Activated naive CD4-positive, alpha-beta T cell treated with anti-CD3 and anti-CD28 coated beads, Interleukin-2, amount 50 U/mL, for 72 hours (primary cell): ENCODE results near the gene RAP1GAP. TPM values are rescaled to one million over a fixed set of nuclear protein-coding genes. Genes with fewer than 3 reads are reported as not detected.

ENCODE experiments used
- ATAC-seq, 2 donors: fragments of 150-1000 bp; cut with Tn5 transposase; 2 replicates each; pipeline ENCODE4 v1.10.0; 2021; ENCODE audit warnings: mild to moderate bottlenecking in 2 of 2, moderate library complexity in 2 of 2
- DNase-seq, 2 donors: peaks; one replicate each; pipeline ENCODE4 v3.0.0; 2021 to 2022; ENCODE audit warnings: low spot score in 2 of 2
- H3K27ac Mint-ChIP-seq, 2 donors: one replicate each; pipeline ENCODE4 v1.8.0; 2022; ENCODE audit warnings: mild to moderate bottlenecking in 2 of 2, mixed read lengths in 2 of 2
- H3K36me3 Mint-ChIP-seq, 2 donors: one replicate each; pipeline ENCODE4 v1.8.0; 2022; ENCODE audit warnings: mixed read lengths in 2 of 2
- H3K9me3 Mint-ChIP-seq, 2 donors: one replicate each; pipeline ENCODE4 v1.8.0; 2022; ENCODE audit warnings: mixed read lengths in 2 of 2
- total RNA-seq, 2 donors: library from RNA; stranded (reverse); gene quantifications; one replicate each; pipeline ENCODE4 v1.2.3, GENCODE V29; 2022

The RAP1GAP gene
- total RNA-seq, 2 donors from 2014 or later = 0.46 to 2.1 TPM

DNA sequence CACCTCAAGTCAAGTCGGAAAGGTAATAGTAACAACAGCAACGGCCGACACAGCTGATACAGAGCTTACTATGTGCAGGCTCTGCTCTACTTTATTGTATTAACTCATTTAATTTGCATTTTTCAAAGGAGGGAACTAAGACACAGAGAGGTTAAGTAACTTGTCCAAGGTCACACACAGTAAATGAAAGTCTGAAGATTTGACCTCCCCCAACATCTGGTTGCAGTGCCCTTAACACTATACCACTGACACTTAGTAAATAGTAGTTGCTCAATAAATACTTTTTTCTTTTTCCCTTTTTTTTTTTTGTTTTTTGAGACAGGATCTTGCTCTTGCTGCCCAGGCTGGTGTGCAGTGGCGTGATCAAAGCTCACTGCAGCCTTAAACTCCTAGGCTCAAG lies 39.2 kb downstream of the RAP1GAP start:
- H3K27ac Mint-ChIP-seq = no peak overlapping the region
- no peak for ATAC-seq

DNA sequence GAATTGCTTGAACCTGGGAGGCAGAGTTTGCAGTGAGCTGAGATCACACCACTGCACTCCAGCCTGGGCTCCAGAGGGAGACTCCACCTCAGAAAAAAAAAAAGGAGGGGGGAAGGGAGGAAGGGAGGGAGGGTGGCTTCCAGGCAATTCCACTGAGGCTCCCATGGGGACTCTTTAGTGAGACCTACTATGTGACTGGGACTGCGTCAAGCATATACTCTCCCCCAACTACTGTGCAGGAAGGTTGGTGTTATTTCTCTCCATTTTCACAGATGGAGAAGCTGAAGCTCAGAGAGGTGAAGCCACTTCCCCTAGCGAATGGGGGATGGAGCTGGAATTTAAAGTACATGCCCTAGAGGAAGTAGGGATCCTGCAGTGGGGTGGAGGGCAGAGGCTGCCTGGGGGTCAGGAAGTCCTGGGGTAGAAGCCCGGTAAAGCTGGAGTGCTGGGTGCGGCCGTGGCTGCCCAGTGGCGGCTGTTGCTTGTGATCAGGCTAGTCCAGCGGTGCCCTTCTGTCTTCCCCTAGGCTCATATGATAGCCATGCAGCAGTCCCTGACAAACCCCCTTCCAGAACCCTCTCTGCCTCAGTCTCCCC lies 40.3 kb downstream of the RAP1GAP start:
- no peaks in the 10 kb centered on the region for H3K36me3 Mint-ChIP-seq
- ATAC-seq = no peak

More for the DNA sequence above, 39.2 kb downstream of the RAP1GAP start:
- DNase-seq = no peak
- Mint-ChIP-seq H3K36me3 (no peaks in the 10 kb centered on the region), H3K9me3 (no peaks in the 10 kb centered on the region)

GRCh38 chr1:21626921-21627339 lies 42.2 kb downstream of the RAP1GAP start:
- no peak for DNase-seq
- Mint-ChIP-seq H3K9me3 (no peaks in the 10 kb centered on the region), H3K36me3 (no peaks in the 10 kb centered on the region), H3K27ac (no peak overlapping the region)
- ATAC-seq = no peak

More for the DNA sequence above, 40.3 kb downstream of the RAP1GAP start:
- Mint-ChIP-seq H3K27ac (no peak overlapping the region), H3K9me3 (no peaks in the 10 kb centered on the region)
- no peak for DNase-seq

GRCh38 chr1:21625390-21626190 lies 43.6 kb downstream of the RAP1GAP start:
- Mint-ChIP-seq H3K9me3 (no peaks in the 10 kb centered on the region), H3K36me3 (no peaks in the 10 kb centered on the region), H3K27ac (peak overlapping the region in 1 of 2 donors; percentile 26)
- ATAC-seq (no peak), DNase-seq (no peak)

DNA sequence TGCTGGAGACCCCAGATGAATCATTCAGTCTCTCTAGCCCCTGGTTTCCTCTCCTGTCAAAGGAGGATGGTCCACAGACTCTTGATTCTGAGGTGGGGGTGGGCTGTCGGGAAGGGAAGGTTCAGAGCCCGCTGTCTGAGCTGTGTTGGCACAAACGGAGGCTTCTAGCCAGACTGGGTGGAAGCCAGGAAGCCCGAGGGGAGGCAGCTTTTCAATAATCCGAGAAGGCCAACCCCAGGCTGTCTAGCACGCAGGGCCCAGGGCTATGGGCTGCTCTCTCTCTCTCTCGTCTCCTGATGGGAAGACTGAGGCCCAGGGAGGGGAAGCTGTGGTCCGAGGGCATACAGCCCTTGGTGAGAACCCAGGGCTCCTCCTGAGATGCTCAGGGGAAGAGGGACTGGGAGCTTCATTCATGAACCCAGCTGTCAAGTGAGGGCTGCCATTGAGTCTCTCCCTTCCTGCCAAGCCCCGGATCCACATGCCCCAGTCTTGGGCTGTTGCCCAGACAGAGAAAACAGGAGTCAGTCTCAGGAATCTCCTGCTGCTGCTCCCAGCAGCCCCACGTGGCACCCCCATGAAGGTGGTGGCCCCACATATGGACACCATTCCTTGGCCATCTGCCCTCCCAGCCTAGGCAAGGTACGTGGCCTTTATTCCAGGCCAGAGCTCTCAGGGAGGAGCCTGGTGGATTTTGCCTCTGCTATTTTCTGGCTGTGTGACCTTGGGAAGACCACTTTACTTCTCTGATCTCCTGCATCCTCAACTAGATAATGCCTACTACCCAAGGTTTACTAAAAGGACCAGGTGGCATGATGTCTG lies 44.4 kb downstream of the RAP1GAP start:
- ATAC-seq (no peak), DNase-seq (no peak)
- H3K9me3 Mint-ChIP-seq = no peaks in the 10 kb centered on the region
- H3K36me3 Mint-ChIP-seq = no peaks in the 10 kb centered on the region
- H3K27ac Mint-ChIP-seq = no peak overlapping the region

GRCh38 chr1:21623410-21623961 lies 45.7 kb downstream of the RAP1GAP start:
- H3K27ac Mint-ChIP-seq = no peak overlapping the region
- ATAC-seq (no peak), DNase-seq (no peak)
- H3K36me3 Mint-ChIP-seq = no peaks in the 10 kb centered on the region
- H3K9me3 Mint-ChIP-seq = no peaks in the 10 kb centered on the region

- peak; percentile 61 to 73 for DNase-seq
- ATAC-seq = peak; percentile 72 to 92
- Mint-ChIP-seq H3K36me3 (no peaks in the 10 kb centered on the region), H3K27ac (no peak overlapping the region), H3K9me3 (no peaks in the 10 kb centered on the region)
These were observed 46.5 kb downstream of the RAP1GAP start for GRCh38 chr1:21622466-21623315.

GRCh38 chr1:21621761-21622436 lies 47.3 kb downstream of the RAP1GAP start:
- no peaks in the 10 kb centered on the region for H3K36me3 Mint-ChIP-seq
- no peaks in the 10 kb centered on the region for H3K9me3 Mint-ChIP-seq
- DNase-seq = no peak

GRCh38 chr1:21621051-21621450 lies 48.1 kb downstream of the RAP1GAP start:
- no peak overlapping the region for H3K27ac Mint-ChIP-seq
- H3K36me3 Mint-ChIP-seq = no peaks in the 10 kb centered on the region
- ATAC-seq (no peak), DNase-seq (no peak)
- H3K9me3 Mint-ChIP-seq = no peaks in the 10 kb centered on the region

More at GRCh38 chr1:21621761-21622436, 47.3 kb downstream of the RAP1GAP start:
- H3K27ac Mint-ChIP-seq = no peak overlapping the region
- peak in 1 of 2 donors; percentile 16 for ATAC-seq

DNA sequence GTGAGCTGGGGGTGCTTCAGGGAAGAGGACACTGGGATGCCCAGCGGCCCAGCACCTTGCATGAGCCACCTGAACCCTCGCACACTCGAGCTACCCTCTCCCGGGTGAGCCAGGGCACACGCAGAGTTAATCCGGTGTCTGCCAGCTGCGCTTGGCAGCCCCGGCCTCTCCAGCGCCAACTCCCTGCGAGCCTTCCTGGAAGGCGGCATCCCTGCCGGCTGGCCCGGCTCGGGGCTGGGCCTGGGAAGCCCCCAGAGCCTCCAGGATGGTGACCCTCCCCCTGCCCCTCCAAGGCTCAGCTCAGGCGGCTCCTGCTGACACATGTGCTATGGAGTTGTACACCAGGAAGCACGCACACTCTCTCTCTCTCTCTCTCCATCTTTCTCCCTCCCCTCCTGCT lies 48.7 kb downstream of the RAP1GAP start:
- ATAC-seq (no peak), DNase-seq (no peak)
- H3K27ac Mint-ChIP-seq = no peak overlapping the region
- no peaks in the 10 kb centered on the region for H3K36me3 Mint-ChIP-seq
- H3K9me3 Mint-ChIP-seq = no peaks in the 10 kb centered on the region

DNA sequence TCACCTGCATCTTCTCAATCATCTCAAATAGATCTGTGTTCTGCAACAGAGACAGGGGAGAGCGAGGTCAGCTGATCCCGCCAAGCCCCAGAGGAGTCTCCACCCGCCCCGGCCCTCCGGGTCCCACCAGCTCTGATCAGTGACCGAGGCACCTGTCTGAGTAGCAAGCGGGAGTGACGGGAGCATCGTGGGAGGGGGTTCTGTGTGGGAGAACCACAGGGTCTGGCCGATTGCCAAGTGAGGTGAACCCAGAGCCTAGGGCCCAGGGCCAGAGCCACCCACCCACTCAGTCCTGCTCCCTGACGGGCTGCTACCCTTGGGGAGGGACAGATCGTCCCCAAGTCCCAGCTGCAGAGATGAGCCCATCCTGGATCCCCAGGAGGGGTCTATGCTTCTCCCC lies 49.1 kb downstream of the RAP1GAP start:
- Mint-ChIP-seq H3K27ac (no peak overlapping the region), H3K36me3 (no peaks in the 10 kb centered on the region), H3K9me3 (no peaks in the 10 kb centered on the region)
- no peak for DNase-seq
- no peak for ATAC-seq

GRCh38 chr1:21619375-21619947 lies 49.7 kb downstream of the RAP1GAP start:
- no peak overlapping the region for H3K27ac Mint-ChIP-seq
- no peak for DNase-seq
- no peak for ATAC-seq

DNA sequence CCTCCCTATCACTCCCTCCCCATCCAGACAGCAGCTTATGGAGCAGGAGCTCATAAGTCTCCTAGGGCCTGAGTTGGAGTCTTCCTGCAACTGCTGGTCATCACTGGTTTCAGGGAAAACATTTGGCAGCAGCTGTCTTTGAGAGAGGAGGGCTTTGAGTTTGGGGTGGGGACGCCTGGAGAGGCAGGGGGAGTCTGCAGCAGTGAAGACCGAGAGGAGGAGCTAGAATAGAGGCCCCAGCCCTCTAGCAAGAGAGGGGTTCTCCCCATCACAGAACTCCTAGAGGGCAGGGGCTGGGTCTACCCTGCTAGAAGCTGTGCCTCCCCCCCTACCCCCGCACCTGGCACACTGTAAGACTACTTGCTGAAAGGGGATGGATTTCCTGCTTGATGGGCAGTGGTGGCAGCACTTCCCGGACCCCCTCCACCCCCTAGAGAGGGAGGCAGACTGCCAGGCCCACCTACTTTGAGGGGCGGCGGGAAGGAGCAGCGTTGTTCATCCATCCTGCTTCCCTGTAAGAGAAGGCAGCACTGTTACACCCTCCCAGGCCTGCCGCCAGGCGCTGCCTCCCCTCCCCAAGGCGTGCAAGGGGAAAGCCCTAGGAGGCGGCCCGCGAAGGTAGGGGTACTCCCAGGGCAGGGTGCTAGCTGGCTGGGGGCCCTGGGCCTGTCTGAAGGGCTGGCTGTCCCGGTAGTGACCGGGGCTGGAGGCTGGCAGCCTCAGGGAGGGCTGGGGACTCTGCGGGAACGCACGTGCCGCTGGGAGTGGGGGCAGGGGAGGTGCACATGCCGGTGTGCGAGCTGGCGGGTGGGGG lies 50.4 kb downstream of the RAP1GAP start:
- Mint-ChIP-seq H3K27ac (no peak overlapping the region), H3K36me3 (no peaks in the 10 kb centered on the region), H3K9me3 (no peaks in the 10 kb centered on the region)
- ATAC-seq = no peak
- DNase-seq = no peak

More at GRCh38 chr1:21619375-21619947, 49.7 kb downstream of the RAP1GAP start:
- Mint-ChIP-seq H3K36me3 (no peaks in the 10 kb centered on the region), H3K9me3 (no peaks in the 10 kb centered on the region)

GRCh38 chr1:21618059-21618458 lies 51.1 kb downstream of the RAP1GAP start:
- Mint-ChIP-seq H3K27ac (no peak overlapping the region), H3K9me3 (no peaks in the 10 kb centered on the region), H3K36me3 (no peaks in the 10 kb centered on the region)
- DNase-seq (no peak), ATAC-seq (no peak)
